Measurements from ENCODE around the gene AKR1C2.
"Not testable (repeated sequence)": the region's sequence is repeated elsewhere in the genome, so short reads cannot be mapped to it uniquely, and the experiment has no call there.

GRCh38 chr10:4965763-4966162, 37.9 kb downstream of the AKR1C2 start:
- TF ChIP-seq, protein P1, sequence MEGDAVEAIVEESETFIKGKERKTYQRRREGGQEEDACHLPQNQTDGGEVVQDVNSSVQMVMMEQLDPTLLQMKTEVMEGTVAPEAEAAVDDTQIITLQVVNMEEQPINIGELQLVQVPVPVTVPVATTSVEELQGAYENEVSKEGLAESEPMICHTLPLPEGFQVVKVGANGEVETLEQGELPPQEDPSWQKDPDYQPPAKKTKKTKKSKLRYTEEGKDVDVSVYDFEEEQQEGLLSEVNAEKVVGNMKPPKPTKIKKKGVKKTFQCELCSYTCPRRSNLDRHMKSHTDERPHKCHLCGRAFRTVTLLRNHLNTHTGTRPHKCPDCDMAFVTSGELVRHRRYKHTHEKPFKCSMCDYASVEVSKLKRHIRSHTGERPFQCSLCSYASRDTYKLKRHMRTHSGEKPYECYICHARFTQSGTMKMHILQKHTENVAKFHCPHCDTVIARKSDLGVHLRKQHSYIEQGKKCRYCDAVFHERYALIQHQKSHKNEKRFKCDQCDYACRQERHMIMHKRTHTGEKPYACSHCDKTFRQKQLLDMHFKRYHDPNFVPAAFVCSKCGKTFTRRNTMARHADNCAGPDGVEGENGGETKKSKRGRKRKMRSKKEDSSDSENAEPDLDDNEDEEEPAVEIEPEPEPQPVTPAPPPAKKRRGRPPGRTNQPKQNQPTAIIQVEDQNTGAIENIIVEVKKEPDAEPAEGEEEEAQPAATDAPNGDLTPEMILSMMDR (IDR thresholded peaks at IDR 0.05; ENCODE audit: low read length) = not testable (repeated sequence)
- not testable (repeated sequence) for TF ChIP-seq EZH2 (optimal IDR thresholded peaks at IDR 0.05; ENCODE audit: low read depth, low read length)

Measured in MM.1S (cell line).